BJ (cell line): ENCODE data around the gene PPP3CA. TPM values are rescaled to one million over a fixed set of nuclear protein-coding genes. Genes with fewer than 3 reads are reported as not detected.

Experiments used
- CTCF ChIA-PET: fragments of 350-600 bp; formaldehyde crosslinking; extraction: SDS; loops from one replicate; lab custom pipeline; 2021; ENCODE audit warnings: antibody characterized with exemption, inconsistent platforms; lab: Yijun Ruan, JAX
- POLR2A ChIA-PET: fragments of 300-600 bp; sonication (Branson Sonifier 250); formaldehyde crosslinking; extraction: SDS; loops from one replicate; lab custom pipeline; 2021; ENCODE audit warnings: antibody characterized with exemption; lab: Charles Lee
- DNase-seq: peaks from one replicate; pipeline ENCODE4 v3.0.0-alpha.2; 2011; ENCODE audit warnings: low read depth
- H3K27me3 ChIP-seq: 2 replicates; pipeline ENCODE4 v1.6.0; 2011; ENCODE audit warnings: low read length; ENCODE audit not compliant: control insufficient read depth, insufficient read depth
- H3K36me3 ChIP-seq: 2 replicates; pipeline ENCODE4 v1.5.1; 2011; ENCODE audit warnings: low read length; ENCODE audit not compliant: control insufficient read depth, insufficient read depth
- H3K4me3 ChIP-seq: 2 replicates; pipeline ENCODE4 v1.5.1; 2011; ENCODE audit warnings: low read depth, mild to moderate bottlenecking, control low read depth, low read length
- CTCF ChIP-seq: IDR thresholded peaks from 2 replicates; pipeline ENCODE4 v1.5.1; 2011; ENCODE audit warnings: low read depth, mild to moderate bottlenecking, control low read depth, inconsistent platforms, low read length, moderate library complexity; ENCODE audit not compliant: insufficient read depth
- polyA plus RNA-seq: library from polyadenylated mRNA; depleted of rRNA; stranded (reverse); fragments of >200 nt; gene quantifications from 2 replicates; pipeline ENCODE4 v1.2.3, GENCODE V29; 2011

PPP3CA gene
- polyA plus RNA-seq, 1 experiment: 10.6 TPM

GRCh38 chr4:101222156-101222845, 125.0 kb downstream of the PPP3CA start:
- Histone ChIP-seq H3K27me3 (no peaks in the 10 kb centered on the region), H3K4me3 (no peak overlapping the region), H3K36me3 (no peaks in the 10 kb centered on the region)
- POLR2A ChIA-PET: no interaction called here
- no peak for TF ChIP-seq CTCF
- CTCF ChIA-PET: no interaction called here
- DNase-seq: no peak

DNA sequence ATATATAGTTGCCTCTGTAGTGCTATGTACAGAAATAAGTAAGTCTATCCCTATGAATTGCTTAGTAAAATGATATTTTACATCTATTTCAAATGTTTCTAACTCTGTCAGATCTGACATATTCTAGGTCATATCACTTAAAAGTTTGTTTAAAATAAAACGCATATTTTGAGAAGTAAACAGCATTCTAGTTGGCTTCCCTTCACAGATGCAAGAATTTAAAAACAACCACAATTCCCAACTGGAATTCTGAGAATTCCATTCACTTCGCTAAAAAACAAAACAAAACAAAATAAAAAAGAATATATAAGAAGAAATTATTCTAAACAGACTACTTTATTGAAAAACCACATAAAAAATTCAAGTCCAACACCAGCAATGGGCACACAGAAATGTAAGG, 126.0 kb downstream of the PPP3CA start:
- CTCF ChIA-PET: no interaction called here
- TF ChIP-seq CTCF: no peak
- no peak for DNase-seq
- POLR2A ChIA-PET: no interaction called here
- H3K36me3 ChIP-seq: no peaks in the 10 kb centered on the region
- no peaks in the 10 kb centered on the region for H3K27me3 ChIP-seq
- H3K4me3 ChIP-seq: no peak overlapping the region

DNA sequence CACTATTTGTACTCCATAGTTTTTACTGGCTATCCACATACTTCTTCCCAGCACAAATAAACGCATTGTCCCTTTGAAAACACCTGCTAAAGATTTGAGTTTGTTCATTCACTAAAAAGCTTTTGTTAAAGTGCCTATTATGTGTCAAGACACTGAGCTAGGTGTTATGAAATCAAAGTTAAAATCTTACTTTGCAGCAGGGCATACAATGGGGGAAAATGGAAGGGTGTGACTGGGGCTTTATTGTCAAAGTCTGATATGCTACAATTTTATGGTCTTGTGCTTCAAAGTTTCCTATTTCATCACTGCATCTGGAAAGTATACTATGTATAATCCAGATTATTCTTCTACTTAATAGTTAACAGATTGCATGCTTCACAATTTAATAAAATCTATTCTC, 128.4 kb downstream of the PPP3CA start:
- ChIA-PET CTCF (interaction anchor here (0.6 to 1.4 kb wide), 2 partner anchors 18 to 649 kb away, joined by 3 to 6 read pairs; no protein-coding TSS in a partner anchor), POLR2A (no interaction called here)
- DNase-seq: no peak
- no peak for TF ChIP-seq CTCF
- Histone ChIP-seq H3K4me3 (no peak overlapping the region), H3K36me3 (no peaks in the 10 kb centered on the region), H3K27me3 (no peaks in the 10 kb centered on the region)

DNA sequence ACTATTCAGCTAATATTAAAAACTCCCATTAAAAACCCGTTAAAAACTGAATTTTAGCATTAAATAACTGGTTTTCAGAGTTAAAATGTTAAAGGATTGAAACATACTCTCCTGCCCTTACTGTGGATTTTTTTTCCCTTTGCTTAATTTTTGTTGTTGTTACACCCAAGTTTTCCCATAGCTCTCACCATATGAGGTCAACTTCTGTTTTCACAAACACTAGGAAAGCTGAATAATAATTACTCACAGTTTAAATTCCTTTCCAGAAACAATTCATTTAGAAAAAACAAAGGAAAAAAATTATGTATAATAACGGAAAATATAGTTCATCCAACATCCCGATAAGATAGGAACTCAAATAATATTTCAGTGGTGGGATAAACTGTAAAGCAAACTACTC, 129.0 kb downstream of the PPP3CA start:
- ChIA-PET POLR2A (no interaction called here), CTCF (interaction anchor here (1.4 kb wide), 1 partner anchor 17 kb away, joined by 6 read pairs; no protein-coding TSS in a partner anchor)

More for the DNA sequence above, 129.0 kb downstream of the PPP3CA start:
- DNase-seq: no peak
- Histone ChIP-seq H3K27me3 (no peaks in the 10 kb centered on the region), H3K4me3 (no peak overlapping the region), H3K36me3 (no peaks in the 10 kb centered on the region)
- TF ChIP-seq CTCF: no peak
